ENCODE results near the gene CRELD2. TPM values are rescaled to one million over a fixed set of nuclear protein-coding genes. Genes with fewer than 3 reads are reported as not detected.

CRELD2 gene
- polyA plus RNA-seq, 12 donors = 11.1 to 29.8 (median 18.2) TPM; not detected in 1

GRCh38 chr22:49966041-49966773 lies 47.8 kb downstream of the CRELD2 start:
- no peak for DNase-seq

GRCh38 chr22:49966774-49967705 lies 48.6 kb downstream of the CRELD2 start:
- no peak for DNase-seq

GRCh38 chr22:49967706-49968208 lies 49.3 kb downstream of the CRELD2 start:
- no peak for DNase-seq

GRCh38 chr22:49968313-49968830 lies 49.9 kb downstream of the CRELD2 start:
- no peak for DNase-seq

GRCh38 chr22:49968831-49969661 lies 50.6 kb downstream of the CRELD2 start:
- no peak for DNase-seq

DNA sequence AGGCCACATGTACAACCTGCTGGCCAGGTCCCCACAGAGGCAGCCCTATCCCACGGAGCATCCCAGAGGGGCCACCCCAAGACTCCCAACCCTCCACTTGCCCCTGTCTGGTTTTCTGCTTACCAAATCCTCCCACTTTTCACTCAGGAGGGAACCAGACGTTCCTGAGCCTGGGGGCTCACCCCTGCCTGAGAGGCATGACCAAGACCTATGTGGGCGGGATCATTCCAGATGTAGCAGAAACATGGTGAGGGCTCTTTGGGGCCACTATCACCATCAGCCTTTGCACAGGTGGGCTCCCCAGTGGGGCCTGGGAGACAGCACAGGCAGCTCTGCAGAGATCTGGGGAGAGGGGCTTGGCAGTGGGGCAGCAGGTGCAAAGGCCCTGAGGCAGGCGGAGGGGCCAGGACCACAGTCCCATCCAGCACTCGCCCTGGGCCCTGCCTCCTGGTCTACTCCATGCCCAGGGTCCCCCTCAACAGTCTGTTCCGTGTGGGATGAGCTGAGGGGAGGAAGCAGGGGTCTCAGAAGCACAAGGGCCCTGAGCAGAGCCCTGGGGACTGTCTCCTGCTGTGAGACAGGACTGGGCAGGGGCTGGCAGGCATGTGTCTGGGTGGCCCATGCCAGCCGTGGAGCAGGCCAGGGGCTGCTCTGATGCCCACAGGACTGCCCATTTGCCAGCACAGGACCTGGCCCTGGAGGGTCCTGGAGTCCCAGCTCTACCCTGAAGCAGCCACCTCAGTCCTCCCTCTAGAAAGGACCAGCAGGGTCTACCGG lies 51.5 kb downstream of the CRELD2 start:
- DNase-seq = no peak

DNA sequence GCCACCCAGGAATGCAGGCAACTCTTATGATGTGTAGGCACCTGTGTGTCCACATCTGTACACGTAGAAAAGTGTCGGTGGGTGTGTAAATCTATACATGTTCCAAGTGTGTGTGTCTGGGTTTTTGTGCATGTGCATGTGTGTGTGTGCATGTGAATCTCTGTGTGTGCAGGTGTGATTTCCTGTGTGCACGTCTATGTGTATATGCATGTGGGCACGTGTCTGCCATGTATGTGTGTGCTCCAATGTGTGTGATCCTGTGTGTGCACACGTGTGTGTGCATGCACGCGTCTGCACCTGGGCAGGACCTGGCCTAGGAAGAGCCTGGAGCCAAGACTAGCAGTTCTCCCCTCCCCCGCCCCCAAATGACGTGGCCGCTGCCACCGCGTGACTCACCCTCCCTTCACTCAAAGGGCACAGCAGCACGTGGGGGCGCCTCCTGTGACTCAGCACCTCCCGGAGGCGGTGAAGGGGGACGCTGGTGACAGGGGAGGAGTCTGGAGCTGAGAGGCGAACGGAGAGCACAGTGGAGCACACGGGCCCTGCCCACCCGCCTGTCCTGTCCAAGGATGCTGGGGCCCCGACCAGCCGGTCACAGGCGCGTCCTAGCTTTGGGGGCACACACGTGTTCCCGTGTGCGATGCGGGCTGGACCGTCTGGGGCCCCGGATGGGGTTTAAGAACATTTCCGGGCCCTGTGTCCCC lies 52.2 kb downstream of the CRELD2 start:
- DNase-seq = peak; percentile 61

GRCh38 chr22:49971232-49972162 lies 53.1 kb downstream of the CRELD2 start:
- no peak for DNase-seq

DNA sequence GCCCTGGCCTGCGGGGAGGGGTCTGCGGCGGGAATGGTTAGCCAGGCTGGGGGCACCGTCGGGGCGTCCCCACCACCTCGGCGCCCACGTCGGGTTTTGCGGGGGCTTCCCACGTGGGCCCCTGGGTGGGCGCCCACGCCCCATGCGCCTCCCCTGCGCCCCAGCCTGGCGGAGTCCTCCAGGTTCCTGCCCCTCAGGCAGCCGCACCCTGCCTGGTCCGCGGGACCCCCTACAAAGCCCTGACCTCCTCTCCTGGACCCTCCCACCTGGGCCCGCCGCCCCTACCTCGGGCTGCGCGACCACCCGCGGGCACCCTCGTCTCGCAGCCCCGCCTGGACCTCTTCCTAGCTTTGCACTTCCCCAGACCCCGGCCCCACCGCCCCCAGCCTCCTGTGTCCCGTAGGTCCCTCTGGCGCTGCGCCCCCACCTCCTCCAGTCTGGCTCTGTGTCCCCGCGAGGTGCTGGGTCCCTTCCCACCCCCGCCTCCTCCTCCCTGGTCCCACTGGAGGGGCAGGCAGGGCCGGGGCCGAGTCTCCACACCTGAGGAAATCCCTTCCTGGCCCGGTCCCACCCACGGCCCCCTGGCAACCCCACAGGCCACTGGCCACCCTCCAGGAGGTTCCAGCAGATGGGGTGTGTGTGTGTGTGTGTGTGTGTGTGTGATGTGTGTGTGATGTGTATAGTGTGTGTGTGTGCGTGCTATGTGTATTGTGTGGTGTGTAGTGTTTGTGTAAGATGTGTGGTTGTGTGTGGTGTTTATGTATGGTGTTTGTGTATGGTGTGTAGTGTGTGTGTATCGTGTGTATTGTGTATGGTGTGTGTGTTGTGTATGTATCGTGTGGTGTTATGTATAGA lies 54.0 kb downstream of the CRELD2 start:
- DNase-seq = no peak

- DNase-seq = no peak
Observed at GRCh38 chr22:49973018-49973961, 54.9 kb downstream of the CRELD2 start.

GRCh38 chr22:49975543-49976389 lies 57.3 kb downstream of the CRELD2 start:
- no peak for DNase-seq

DNA sequence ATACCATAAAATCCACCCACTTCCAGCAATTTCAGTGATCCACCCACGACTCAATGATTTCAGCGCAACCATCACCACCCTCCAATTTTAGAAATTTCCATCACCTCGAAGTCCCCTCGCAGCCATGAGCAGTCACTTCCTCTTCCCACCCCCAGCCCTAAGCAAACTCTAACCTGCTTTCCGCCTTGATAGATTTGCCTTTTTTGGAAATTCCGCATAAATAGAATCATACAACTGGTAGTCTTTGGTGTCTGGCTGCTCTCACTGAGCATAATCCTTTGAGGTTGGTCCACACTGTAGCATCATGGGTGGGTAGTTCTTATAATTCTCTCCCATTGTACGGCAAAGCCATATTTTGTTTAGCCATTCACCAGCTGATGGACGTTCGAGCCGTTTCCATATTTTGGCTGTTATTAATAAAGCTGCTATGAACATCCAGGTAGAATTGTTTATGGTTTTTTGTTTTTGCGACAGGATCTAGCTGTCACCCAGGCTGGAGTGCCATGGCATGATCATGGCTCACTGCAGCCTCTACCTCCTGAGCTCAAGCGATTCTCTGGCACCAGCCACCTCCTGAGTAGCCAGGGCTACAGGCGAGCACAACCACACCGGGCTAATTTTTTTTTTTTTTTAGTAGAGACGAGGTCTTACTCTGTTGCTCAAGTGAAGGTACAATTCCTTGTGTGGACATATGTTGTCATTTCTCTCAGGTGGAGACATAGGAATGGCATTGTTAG lies 58.2 kb downstream of the CRELD2 start:
- no peak for DNase-seq

All from muscle of arm (tissue), 12 donors.